ENCODE measurements around the gene FBXL17. TPM values are rescaled to one million over a fixed set of nuclear protein-coding genes. Genes with fewer than 3 reads are reported as not detected.

FBXL17 gene
- total RNA-seq, 1 experiment from 2014 or later = 16.2 TPM

DNA sequence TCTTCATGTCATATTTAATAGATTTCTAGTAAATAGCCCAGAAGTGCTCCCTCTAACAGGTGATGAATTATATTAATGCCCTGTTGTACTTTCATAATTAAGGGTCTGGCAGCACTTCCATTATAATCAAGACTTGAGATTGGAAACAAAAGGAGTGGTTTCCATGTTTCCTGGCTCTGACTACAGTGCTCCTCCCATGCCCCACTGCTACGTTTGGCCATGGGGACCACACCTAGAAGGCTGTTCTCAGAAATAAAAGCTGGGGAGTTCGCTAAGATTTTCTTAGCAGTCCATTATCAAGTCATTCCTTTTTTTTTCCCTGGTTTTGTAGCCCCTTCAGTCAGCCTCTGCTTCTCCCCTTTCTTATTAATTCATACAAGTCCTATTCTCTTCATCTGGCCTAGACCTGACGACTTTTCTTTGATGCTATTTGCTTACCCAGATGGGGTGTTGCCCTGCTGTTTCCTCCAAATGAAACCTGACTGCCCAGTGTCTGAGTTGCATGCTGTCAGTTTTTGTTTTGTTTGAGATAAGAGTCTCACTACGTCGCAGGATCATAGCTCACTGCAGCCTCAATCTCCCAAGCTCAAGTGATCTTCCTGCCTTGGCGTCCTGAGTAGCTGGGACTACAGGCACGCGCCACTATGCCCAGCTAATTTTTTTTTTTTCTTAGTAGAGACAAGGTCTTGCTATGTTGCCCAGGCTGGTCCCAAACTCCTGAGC is 399.0 kb downstream of the FBXL17 start:
- H3K27me3 ChIP-seq = no peaks in the 10 kb centered on the region
- H3K9me3 ChIP-seq = no peaks in the 10 kb centered on the region
- H3K4me3 ChIP-seq = no peak overlapping the region
- no peaks in the 10 kb centered on the region for H3K36me3 ChIP-seq
- DNase-seq = no peak

GRCh38 chr5:107980923-107981692 is 400.8 kb downstream of the FBXL17 start:
- DNase-seq = no peak
- no peaks in the 10 kb centered on the region for H3K36me3 ChIP-seq

DNA sequence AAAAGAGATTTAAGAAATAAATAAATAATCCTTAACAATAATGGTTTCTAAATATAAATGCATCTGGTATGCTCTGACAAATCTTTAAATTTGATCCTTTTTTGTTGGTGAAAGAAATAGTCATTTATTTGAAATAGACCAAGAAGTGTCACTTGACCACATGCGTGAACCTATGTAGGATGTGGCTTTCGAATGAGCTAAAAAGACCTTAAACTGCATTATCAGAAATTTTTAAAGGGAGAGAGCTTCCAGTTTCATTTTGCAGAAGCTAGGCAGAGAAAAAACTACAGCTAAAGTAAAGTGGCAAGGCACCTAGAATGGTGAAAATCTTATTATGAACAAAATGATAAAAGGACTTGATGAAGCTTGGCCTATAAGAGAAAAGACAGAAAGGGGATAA is 402.0 kb downstream of the FBXL17 start:
- no peaks in the 10 kb centered on the region for H3K36me3 ChIP-seq
- H3K27me3 ChIP-seq = no peaks in the 10 kb centered on the region
- H3K4me3 ChIP-seq = no peak overlapping the region
- DNase-seq = no peak
- no peaks in the 10 kb centered on the region for H3K9me3 ChIP-seq

More at GRCh38 chr5:107980923-107981692, 400.8 kb downstream of the FBXL17 start:
- H3K9me3 ChIP-seq = no peaks in the 10 kb centered on the region
- H3K4me3 ChIP-seq = no peak overlapping the region
- no peaks in the 10 kb centered on the region for H3K27me3 ChIP-seq

GRCh38 chr5:107979291-107979690 is 402.6 kb downstream of the FBXL17 start:
- Histone ChIP-seq H3K36me3 (no peaks in the 10 kb centered on the region), H3K27me3 (no peaks in the 10 kb centered on the region), H3K9me3 (no peaks in the 10 kb centered on the region), H3K4me3 (no peak overlapping the region)
- DNase-seq = no peak

DNA sequence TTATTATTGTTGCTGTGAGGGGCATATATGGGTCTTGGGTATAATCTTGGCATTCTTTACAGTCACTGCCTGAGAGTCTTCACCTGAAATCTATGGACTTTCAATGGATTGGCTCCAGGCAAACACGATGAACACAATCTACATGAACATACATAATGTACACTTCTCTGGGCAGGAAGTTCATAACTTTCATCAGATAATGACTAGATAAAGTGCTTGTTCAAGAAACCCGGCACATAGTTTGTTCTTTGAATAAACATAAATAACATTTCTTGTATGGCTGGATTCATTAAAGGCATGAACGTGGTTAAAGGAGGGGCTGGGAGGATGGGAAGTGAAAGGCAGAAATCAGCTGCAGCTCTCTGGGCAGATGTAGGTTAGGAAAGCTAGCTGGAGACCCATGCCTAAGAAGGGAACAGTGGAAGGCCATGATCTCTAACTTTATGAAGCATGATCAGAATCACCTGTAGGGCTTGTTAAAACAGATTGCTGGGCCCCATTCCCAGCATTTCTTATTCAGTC is 404.3 kb downstream of the FBXL17 start:
- Histone ChIP-seq H3K27me3 (no peaks in the 10 kb centered on the region), H3K9me3 (no peaks in the 10 kb centered on the region), H3K36me3 (no peaks in the 10 kb centered on the region), H3K4me3 (no peak overlapping the region)
- no peak for DNase-seq

DNA sequence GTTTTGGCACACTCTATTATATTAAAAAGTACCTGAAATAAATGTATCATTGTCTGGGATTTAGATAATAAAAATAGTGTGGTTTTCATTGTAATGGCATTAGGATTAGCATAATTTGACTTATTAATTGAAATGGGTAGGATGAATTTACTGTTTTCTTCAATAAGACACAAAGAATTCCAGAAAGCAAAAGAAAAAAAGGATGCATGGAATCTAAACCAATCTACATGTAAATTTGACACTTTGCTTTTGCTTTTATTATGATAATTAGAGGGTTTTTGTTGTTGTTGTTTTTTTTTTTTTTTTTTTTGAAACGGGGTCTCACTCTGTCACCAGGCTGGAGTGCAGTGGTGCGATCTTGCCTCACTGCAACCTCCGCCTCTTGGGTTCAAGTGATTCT is 406.3 kb downstream of the FBXL17 start:
- Histone ChIP-seq H3K4me3 (no peak overlapping the region), H3K36me3 (no peaks in the 10 kb centered on the region), H3K9me3 (no peaks in the 10 kb centered on the region), H3K27me3 (no peaks in the 10 kb centered on the region)
- DNase-seq = no peak

GRCh38 chr5:107971846-107972245 is 410.1 kb downstream of the FBXL17 start:
- Histone ChIP-seq H3K4me3 (no peak overlapping the region), H3K9me3 (peaks cover 2% of the 10 kb centered on the region; the same call in 1 of the 2 replicates), H3K36me3 (no peaks in the 10 kb centered on the region), H3K27me3 (no peaks in the 10 kb centered on the region)
- DNase-seq = no peak

- H3K36me3 ChIP-seq = no peaks in the 10 kb centered on the region
- H3K4me3 ChIP-seq = no peak overlapping the region
- DNase-seq = no peak
- H3K27me3 ChIP-seq = no peaks in the 10 kb centered on the region
- peaks cover 5% of the 10 kb centered on the region; the same call in 1 of the 2 replicates for H3K9me3 ChIP-seq
Measured at GRCh38 chr5:107969847-107970246, 412.1 kb downstream of the FBXL17 start.

DNA sequence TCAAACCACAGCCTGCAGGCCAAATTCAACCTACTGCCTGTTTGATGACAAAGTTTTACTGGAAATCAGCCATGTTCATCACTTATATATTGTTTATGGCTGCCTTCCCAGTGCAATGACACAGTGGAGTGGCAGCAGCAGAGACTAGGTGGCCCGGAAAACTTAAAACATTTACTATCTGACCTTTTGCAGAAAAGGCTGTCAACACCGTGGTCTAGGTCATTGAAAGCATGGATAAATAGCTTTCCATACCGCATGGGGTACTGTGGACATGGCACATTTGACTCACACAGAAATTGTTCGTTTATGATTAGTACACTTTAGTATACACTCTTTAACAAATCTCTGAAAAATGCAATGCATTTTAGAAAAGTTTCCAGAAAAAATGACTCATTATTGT is 412.9 kb downstream of the FBXL17 start:
- H3K27me3 ChIP-seq = no peaks in the 10 kb centered on the region
- H3K9me3 ChIP-seq = peaks cover 5% of the 10 kb centered on the region; the same call in 1 of the 2 replicates
- no peak overlapping the region for H3K4me3 ChIP-seq
- H3K36me3 ChIP-seq = no peaks in the 10 kb centered on the region
- DNase-seq = peak; percentile 60

DNA sequence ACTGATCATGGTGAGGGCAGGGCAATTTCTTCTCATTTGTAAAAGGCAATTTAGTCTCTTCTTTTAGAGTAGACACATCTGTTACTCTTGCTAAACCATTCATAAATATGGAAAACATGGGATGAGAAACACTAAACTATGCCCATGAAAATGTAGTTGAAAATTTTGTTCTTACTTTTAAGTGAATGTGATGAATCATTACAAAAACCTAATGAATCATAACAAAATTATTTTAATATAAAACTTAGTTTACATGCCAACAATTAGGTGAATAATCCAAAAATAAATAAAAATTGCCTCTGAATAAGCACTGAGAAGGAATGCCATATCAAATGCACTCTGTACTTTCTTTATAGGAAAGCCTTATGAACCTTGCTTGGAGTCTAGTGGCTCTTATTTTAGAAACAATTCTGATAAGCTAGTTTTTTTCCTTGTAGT is 413.5 kb downstream of the FBXL17 start:
- no peak for DNase-seq
- Histone ChIP-seq H3K4me3 (no peak overlapping the region), H3K36me3 (no peaks in the 10 kb centered on the region), H3K9me3 (peaks cover 5% of the 10 kb centered on the region; the same call in 1 of the 2 replicates), H3K27me3 (no peaks in the 10 kb centered on the region)

DNA sequence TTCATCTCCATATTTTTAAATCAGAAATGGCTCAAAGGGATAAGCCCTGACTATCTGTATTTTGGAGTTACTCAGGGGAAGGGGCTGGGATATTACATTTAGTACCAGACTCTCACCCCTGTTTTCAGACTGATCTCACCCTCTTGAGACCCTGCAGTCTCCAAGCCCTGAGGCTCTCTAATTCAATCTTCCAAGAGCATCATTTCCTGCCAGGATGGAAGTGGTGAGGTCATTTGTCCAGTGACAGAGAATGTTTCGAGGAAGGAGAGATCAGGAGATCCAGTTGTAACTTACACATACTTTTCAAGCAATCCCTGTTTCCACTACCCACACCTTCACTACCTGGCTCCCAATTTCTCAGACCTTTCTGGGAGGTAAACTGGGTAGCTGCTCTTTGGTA is 415.7 kb downstream of the FBXL17 start:
- H3K27me3 ChIP-seq = no peaks in the 10 kb centered on the region
- DNase-seq = no peak
- no peak overlapping the region for H3K4me3 ChIP-seq
- no peaks in the 10 kb centered on the region for H3K36me3 ChIP-seq
- H3K9me3 ChIP-seq = peaks cover 5% of the 10 kb centered on the region; the same call in 1 of the 2 replicates

DNA sequence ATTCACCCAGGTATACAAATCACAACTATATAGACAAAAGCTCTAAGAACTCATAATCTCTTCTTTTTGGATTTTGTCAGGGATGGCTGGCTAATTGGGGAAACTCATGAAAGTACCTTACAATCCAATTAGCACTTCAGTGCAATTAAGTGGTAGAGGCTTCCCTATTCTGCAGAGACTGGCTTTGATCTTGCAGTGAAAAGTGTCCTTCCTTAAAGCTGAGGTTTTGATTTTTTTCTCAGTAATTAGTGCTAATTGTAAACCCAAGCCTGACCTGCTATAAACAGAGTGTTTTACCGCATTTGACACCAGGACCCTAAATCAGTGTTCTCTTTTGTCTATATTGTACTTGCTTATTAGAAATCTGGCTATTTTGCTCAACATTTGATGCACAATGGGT is 417.2 kb downstream of the FBXL17 start:
- peaks cover 5% of the 10 kb centered on the region; the same call in 1 of the 2 replicates for H3K9me3 ChIP-seq

GRCh38 chr5:107959573-107960279 is 422.2 kb downstream of the FBXL17 start:
- no peak for DNase-seq
- no peaks in the 10 kb centered on the region for H3K27me3 ChIP-seq
- no peaks in the 10 kb centered on the region for H3K36me3 ChIP-seq
- no peaks in the 10 kb centered on the region for H3K9me3 ChIP-seq
- H3K4me3 ChIP-seq = no peak overlapping the region

More for the DNA sequence above, 417.2 kb downstream of the FBXL17 start:
- Histone ChIP-seq H3K36me3 (no peaks in the 10 kb centered on the region), H3K4me3 (no peak overlapping the region), H3K27me3 (no peaks in the 10 kb centered on the region)
- no peak for DNase-seq

DNA sequence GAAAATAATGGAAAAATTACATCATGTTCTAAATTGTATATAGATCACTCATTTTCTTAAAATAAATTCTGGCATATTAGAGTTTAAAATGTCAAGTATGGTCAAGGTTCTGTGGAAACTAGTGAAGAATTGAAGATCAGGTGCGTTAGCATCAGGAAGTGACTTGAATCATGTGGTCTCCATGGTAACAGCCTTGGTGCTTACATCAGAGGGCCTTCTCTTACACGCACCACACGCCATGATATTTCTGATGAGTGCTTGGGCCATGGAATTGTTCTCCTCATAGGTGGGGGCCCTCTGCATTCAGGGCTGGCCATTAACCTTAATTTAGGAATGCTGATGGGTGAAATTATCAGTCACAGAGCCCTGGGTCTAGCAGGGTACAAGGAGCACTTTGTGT is 423.0 kb downstream of the FBXL17 start:
- H3K9me3 ChIP-seq = no peaks in the 10 kb centered on the region
- H3K4me3 ChIP-seq = no peak overlapping the region
- no peak for DNase-seq
- H3K27me3 ChIP-seq = no peaks in the 10 kb centered on the region
- H3K36me3 ChIP-seq = no peaks in the 10 kb centered on the region

DNA sequence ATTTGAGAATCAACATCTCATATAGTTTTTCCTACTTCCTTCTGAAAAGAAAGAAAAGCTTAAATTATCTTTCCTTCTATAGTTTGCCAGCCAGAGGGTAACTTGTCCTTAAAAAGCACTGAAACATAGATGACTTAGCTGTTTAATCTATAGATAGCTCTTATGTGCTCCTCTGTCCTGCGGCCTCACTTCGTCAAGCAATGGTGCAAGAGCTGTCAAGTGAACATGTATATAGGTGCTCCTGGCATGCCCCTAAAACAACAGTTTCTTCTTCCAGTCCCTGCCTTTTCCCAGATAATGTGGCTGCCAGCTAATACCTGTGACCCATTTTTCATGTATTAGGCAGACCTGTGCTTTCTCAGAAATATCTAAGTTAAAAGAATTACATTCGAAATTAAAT is 423.5 kb downstream of the FBXL17 start:
- H3K9me3 ChIP-seq = no peaks in the 10 kb centered on the region
- H3K27me3 ChIP-seq = no peaks in the 10 kb centered on the region
- no peak for DNase-seq
- no peak overlapping the region for H3K4me3 ChIP-seq
- no peaks in the 10 kb centered on the region for H3K36me3 ChIP-seq

GRCh38 chr5:107957051-107957450 is 424.8 kb downstream of the FBXL17 start:
- Histone ChIP-seq H3K27me3 (no peaks in the 10 kb centered on the region), H3K4me3 (no peak overlapping the region), H3K36me3 (no peaks in the 10 kb centered on the region), H3K9me3 (no peaks in the 10 kb centered on the region)
- no peak for DNase-seq

GRCh38 chr5:107955321-107955720 is 426.6 kb downstream of the FBXL17 start:
- Histone ChIP-seq H3K9me3 (no peaks in the 10 kb centered on the region), H3K27me3 (no peaks in the 10 kb centered on the region), H3K4me3 (no peak overlapping the region), H3K36me3 (no peaks in the 10 kb centered on the region)
- DNase-seq = no peak
